GM21526 (cell line): ENCODE results near the gene CITED2.

Source experiments
- ATAC-seq: cut with Tn5 transposase; IDR thresholded peaks from one replicate; pipeline ENCODE4 v1.9.1; 2021; ENCODE audit warnings: moderate library complexity; ENCODE audit not compliant: unreplicated experiment, low FRiP score

Gene CITED2

GRCh38 chr6:139386404-139386803 lies 12.0 kb upstream of the CITED2 start:
- no peak for ATAC-seq

GRCh38 chr6:139381216-139381865 lies 6.9 kb upstream of the CITED2 start:
- no peak for ATAC-seq

- no peak for ATAC-seq
Observed at GRCh38 chr6:139380611-139381010, 6.2 kb upstream of the CITED2 start.

- no peak for ATAC-seq
Observed at GRCh38 chr6:139380168-139380567, 5.7 kb upstream of the CITED2 start.

GRCh38 chr6:139378882-139379341 lies 4.5 kb upstream of the CITED2 start:
- no peak for ATAC-seq

GRCh38 chr6:139378226-139378625 lies 3.8 kb upstream of the CITED2 start:
- no peak for ATAC-seq

- no peak for ATAC-seq
Observed at GRCh38 chr6:139376604-139377218, 2.3 kb upstream of the CITED2 start.

GRCh38 chr6:139376017-139376330 lies 1.5 kb upstream of the CITED2 start:
- no peak for ATAC-seq

- ATAC-seq, result peak; percentile 52
Observed at GRCh38 chr6:139375226-139376016, 973 bp upstream of the CITED2 start.

GRCh38 chr6:139373928-139374356 lies 506 bp downstream of the CITED2 start:
- ATAC-seq, result no peak

GRCh38 chr6:139373154-139373927 lies 1.1 kb downstream of the CITED2 start:
- ATAC-seq, result peak; percentile 36

GRCh38 chr6:139372326-139373153 lies 1.9 kb downstream of the CITED2 start:
- no peak for ATAC-seq

- ATAC-seq, result no peak
Observed at GRCh38 chr6:139371421-139372203, 2.8 kb downstream of the CITED2 start.

- no peak for ATAC-seq
Observed at GRCh38 chr6:139370999-139371345, 3.5 kb downstream of the CITED2 start.

- ATAC-seq, result no peak
Observed at GRCh38 chr6:139370283-139370998, 4.0 kb downstream of the CITED2 start.

GRCh38 chr6:139369568-139370282 lies 4.7 kb downstream of the CITED2 start:
- ATAC-seq, result no peak

GRCh38 chr6:139369068-139369467 lies 5.4 kb downstream of the CITED2 start:
- ATAC-seq, result no peak

GRCh38 chr6:139368661-139369060 lies 5.8 kb downstream of the CITED2 start:
- ATAC-seq, result no peak
